Stimulated activated CD8-positive, alpha-beta memory T cell treated with anti-CD3 and anti-CD28 coated beads, Interleukin-7, amount 100 ng/mL, for 48 hours (primary cell): Measurements from ENCODE around the gene TMEM131L.
"Not testable (repeated sequence)": the region's sequence is repeated elsewhere in the genome, so short reads cannot be mapped to it uniquely, and the experiment has no call there.

ENCODE experiments used
- DNase-seq, 2 donors: peaks; one replicate each; pipeline ENCODE4 v3.0.0-alpha.2; 2020; ENCODE audit warnings: low read depth in 1 of 2; ENCODE audit errors: extremely low read depth in 1 of 2

Gene TMEM131L

GRCh38 chr4:153643406-153644383, 177.5 kb downstream of the TMEM131L start:
- no peak for DNase-seq

- DNase-seq = no peak
Observed at GRCh38 chr4:153645183-153645582, 179.0 kb downstream of the TMEM131L start.

GRCh38 chr4:153646261-153646660, 180.1 kb downstream of the TMEM131L start:
- no peak for DNase-seq

- no peak for DNase-seq
Observed at GRCh38 chr4:153646978-153647377, 180.8 kb downstream of the TMEM131L start.

GRCh38 chr4:153647975-153648374, 181.8 kb downstream of the TMEM131L start:
- no peak for DNase-seq

GRCh38 chr4:153649572-153649991, 183.4 kb downstream of the TMEM131L start:
- DNase-seq = no peak

- no peak for DNase-seq
Observed at GRCh38 chr4:153651116-153651515, 185.0 kb downstream of the TMEM131L start.

GRCh38 chr4:153651587-153651986, 185.4 kb downstream of the TMEM131L start:
- DNase-seq = peak; percentile 8 to 42

GRCh38 chr4:153652051-153652784, 186.1 kb downstream of the TMEM131L start:
- DNase-seq = no peak

GRCh38 chr4:153655002-153655541, 188.9 kb downstream of the TMEM131L start:
- DNase-seq = no peak

- DNase-seq = no peak
Observed at GRCh38 chr4:153655928-153656327, 189.8 kb downstream of the TMEM131L start.

GRCh38 chr4:153661215-153661822, 195.2 kb downstream of the TMEM131L start:
- DNase-seq = no peak

GRCh38 chr4:153661908-153662307, 195.7 kb downstream of the TMEM131L start:
- no peak for DNase-seq

- DNase-seq = no peak
Observed at GRCh38 chr4:153663667-153664066, 197.5 kb downstream of the TMEM131L start.

GRCh38 chr4:153666505-153666904, 200.3 kb downstream of the TMEM131L start:
- not testable (repeated sequence) for DNase-seq

- DNase-seq = no peak
Observed at GRCh38 chr4:153668647-153669046, 202.5 kb downstream of the TMEM131L start.

GRCh38 chr4:153669838-153670237, 203.7 kb downstream of the TMEM131L start:
- no peak for DNase-seq

GRCh38 chr4:153676486-153676885, 210.3 kb downstream of the TMEM131L start:
- DNase-seq = no peak

GRCh38 chr4:153676984-153677383, 210.8 kb downstream of the TMEM131L start:
- DNase-seq = no peak

GRCh38 chr4:153679486-153679885, 213.3 kb downstream of the TMEM131L start:
- DNase-seq = no peak

- no peak for DNase-seq
Observed at GRCh38 chr4:153683763-153684181, 217.6 kb downstream of the TMEM131L start.
